DMS 273 (cell line): ENCODE results near the gene BCAR3.
"Not testable (repeated sequence)": the region's sequence is repeated elsewhere in the genome, so short reads cannot be mapped to it uniquely, and the experiment has no call there.

Source experiments
- DNase-seq: peaks from one replicate; lab custom pipeline; 2025; ENCODE audit not compliant: unreplicated experiment; lab: John Stamatoyannopoulos, UW

The BCAR3 gene

DNA sequence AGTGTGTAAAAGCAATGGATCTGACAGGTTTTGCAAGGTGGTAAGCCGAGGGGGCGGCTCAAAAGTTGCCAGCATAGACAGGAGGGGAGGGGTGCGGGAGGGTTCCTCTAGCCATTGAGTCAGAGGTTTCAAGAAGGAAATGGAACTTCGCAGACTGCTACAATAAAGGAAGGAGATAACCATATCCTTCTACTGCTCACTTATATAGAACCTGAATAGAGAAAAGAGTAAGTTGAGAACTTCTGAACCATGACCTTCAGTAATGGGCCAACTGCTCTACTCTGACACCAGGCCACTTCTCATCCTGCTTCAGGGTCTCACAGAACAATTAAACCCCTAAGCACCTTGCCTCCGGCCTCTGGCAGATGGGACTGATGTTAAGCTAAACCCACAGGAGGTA, 26.3 kb upstream of the BCAR3 start:
- no peak for DNase-seq

DNA sequence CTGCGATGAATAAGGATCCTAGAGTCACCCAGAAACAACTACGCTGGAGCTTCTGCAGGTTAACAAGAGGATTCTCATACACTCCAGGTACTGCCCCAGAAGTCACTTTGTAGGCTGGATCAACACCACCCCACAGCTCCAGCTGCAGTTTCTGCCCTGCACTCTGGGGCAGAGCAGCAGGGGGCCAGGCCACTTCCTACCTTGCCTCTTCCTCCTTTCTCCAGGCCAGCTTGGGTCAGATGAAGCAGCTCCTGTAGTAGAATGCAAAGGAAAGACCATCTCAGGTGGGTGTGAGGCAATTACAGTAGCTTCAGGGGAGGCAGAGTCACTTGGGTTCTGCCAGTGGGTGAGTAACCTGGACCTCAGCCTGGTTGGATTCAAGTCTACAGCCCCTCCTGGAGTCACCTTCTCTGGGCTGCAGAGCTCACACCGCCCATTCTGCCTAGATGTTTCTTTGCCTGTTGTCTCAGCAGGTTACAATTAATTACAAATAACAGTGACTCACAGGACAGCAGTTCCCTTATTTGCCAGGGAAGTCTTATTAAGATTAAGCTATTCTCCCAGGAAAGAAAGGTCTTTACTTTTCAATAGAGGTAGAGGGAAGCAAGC, 24.4 kb upstream of the BCAR3 start:
- DNase-seq = no peak

DNA sequence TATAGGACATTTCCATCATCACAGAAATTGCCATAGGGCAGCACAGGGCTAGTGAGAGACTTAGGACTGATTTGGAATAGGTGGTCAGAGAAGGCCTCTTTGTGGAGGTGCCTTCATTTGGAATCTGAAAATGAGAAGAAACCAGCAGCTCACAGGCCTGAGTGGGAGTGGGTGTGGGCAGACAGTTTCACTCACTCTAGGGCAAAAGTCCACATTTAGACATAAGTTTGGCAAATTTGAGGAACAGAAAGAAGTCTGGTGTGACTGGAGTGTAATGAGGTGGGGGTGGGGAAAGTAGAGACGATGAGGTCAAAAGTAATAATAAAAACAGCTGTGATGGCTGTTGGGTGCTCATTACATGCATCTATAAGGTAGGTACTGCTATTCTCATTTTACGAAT, 22.4 kb upstream of the BCAR3 start:
- no peak for DNase-seq

DNA sequence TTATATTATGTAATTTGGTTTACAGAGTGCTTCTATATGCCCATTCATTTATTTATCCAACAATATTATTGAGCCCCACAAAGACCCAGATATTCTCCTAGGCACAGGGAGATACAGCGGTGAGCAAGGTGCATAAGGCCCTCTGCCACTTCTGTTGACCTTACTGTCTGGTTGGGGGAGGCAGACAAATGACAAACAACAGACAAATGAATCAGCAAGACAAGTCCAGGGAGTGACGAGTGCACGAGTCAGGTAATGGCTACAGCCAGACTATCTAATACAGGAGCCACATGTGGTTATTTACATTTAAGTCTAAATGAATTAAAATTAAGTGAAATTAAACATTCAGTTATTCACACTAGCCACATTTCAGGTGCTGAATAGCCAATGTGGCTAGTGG, 22.0 kb upstream of the BCAR3 start:
- DNase-seq = no peak

DNA sequence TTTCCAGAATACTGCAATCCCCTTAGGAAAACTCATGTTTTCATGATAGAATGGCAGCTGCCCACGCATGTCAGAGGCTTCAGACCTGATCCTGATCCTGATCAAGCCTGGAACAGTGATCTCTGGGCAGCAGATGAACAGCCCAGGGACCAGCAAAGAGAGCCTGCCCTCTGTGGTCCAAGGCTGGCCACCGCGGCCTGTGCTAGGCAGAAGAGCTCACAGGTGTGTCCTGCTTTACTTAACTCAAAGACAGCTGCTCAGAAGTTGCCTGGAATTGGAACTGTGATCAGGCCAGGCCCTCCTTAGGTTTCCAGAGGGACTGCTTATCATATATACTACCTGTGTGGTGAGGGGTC, 21.2 kb upstream of the BCAR3 start:
- DNase-seq = no peak

DNA sequence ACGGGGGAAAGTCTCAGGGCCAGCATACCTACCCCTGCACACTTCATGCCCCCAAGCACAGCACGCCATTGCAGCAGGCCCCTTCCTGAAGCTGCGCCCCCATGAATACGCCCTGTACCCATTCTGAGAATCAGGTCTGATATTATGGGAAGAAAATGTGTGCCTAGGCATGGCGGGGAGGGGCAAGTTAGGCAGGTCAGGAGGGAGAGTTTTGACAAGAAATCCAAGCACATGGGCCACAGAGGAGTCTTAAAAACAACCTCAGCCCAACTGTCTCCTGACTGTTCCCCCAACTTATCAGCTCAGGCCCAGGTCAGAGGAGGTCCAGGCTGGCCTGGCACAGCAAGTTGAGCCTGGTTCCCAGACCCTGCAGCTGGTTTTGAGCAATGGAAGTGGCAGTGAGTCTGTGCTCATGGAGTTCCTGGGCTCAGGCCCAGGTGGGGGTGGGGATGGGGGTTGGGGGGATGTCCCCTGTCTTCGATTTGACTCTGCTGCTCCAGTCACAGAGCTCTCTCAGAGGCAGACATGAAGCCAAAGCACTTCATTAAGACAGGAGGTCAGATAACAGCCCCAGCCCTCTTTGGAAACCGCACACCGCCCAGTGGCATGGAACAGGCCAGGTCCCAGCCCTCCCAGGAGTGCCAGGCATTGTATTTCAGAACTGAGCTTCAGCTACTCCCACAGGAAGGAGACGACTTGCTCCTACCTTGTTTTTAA, 20.6 kb upstream of the BCAR3 start:
- peak; percentile 38 for DNase-seq

DNA sequence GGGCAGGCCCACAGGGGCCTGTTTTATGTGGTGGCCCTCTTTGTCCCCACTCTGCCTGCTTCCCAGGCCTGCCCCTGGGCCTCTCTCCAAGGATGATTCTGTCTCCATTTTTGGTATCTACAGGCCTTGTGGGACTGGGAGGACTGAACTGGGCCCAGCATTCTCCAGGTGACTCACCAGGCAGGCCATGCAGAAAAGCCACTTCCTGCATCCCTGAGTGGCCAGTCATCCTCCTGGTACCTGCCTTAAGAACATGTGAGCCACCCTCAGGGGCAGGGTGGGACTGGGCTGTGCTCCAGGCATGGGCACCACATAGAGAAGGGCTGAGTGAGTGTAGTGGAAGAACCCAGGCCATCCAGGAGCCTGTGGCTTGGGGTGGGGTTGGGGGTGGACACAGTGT, 20.0 kb upstream of the BCAR3 start:
- DNase-seq = no peak

DNA sequence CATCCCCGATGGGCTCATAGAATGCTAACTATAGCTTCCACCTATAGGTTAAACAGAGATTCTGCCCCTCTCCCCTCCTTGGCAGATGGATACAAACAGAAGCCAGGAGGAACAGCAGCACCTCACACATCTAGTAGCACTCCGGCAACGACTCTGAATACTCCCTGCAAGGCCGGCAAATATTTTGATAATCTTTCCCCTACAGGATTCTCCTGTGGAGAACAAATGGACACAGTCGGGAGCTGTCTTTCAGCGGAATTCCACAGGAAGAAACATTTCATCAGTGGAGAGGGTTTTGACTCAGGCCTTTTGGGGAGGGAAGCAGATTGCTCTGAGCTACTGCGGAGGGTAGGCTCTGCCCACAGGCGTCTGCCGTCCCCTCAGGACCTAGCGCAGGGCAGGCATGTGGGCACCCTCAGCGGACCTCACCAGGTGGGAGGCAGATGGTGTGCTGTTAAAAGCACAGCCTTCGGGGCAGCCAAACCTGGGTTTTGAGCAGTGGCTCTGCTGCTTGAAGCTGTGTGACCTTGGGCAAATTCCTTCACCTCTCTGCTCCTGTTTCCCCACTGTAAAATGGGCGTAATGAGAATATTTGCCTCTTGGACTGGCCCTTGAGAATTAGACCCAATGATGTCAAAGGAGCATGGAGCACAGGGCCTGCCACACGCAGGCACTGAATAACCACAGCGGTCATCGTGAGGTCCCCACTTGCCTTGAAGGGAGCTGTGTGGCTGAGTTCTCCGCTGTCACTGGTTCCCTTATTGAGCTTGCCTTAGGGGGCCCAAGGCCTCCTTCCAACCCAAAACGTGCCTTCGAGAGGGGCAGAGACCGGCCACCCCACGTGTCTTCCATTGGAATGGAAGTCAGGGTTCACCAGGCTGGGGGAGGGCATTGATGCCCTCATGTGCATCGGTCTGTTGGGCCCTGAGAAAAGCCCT, 19.2 kb upstream of the BCAR3 start:
- DNase-seq = peak; percentile 20

DNA sequence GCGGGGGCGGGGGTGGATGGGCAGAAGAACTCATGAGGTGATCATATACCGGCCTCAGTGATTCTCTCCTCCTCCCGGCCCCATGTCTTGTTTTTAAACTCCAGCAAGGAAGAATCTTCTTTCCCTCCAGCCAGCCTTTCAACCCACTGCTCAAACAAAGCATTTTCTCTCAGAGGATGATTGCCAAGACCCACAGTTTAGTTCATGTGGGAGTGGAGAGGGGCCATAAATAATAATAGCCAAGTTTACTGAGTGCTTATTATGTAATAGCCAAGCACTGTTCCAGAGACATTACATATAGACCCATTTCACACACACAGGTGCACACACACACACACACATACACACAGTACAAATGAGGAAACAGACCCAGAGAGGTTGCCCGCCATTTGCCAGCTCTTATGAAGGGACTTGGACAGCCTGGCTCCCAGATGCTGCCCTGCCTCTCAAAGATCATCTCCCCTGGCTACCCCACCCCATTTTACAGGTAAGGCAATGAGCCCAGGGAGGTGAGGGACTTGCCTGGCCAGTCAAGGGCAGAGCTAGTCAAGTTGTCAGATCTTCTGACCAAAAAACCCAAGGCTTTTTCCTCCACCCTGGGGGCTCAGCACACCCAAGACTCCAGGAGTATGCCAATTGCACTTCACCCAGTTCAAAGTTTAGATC, 18.0 kb upstream of the BCAR3 start:
- DNase-seq = no peak

DNA sequence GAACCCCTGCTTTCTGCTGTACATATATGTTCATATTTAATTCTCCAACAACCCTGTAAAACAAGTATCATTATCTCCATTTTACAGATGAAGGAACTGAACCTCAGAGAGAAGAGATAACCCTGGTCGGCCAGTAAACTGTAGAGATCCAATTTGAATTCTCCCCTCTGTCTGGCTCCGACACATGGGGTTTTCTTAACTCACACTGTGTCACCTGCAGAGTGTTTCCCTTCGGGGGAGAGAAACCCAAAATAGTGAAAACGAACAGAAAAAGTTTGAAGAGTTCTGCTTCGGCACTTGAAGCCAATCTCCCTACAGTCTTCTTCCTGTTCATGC, 17.4 kb upstream of the BCAR3 start:
- no peak for DNase-seq

DNA sequence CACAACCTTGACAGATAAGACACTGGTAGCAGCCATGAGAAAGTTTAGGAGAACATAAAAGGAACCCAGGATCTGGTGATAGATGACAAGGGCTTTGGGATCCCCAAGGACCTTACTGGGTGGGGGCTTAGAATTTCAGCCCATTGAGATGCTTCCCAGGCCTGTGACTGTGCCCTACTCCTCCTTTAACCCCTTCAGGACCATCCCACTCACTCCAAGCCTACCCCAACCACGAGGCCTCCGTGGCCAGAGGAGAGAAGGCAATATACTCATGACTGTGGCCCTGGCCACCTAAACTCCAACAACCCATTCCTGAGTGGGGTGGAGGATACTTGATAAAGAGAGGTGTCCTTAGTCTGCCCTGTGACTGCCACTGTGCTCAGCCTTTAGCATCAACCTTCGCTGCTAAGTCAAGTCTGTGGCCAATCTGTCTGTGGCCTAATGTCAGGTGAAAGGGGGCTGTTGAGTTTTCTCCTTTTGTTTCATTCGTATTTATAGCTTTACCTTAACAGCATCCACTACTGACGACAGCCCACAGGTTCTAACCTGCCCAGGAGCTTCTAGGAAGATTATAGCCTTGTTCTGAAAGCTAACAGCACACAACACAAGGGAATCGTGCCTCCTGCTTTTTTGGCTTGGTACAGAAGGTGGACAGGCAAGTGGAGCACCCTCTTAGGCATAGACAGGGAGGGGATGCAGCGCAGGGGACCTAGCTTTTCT, 16.9 kb upstream of the BCAR3 start:
- DNase-seq = no peak

DNA sequence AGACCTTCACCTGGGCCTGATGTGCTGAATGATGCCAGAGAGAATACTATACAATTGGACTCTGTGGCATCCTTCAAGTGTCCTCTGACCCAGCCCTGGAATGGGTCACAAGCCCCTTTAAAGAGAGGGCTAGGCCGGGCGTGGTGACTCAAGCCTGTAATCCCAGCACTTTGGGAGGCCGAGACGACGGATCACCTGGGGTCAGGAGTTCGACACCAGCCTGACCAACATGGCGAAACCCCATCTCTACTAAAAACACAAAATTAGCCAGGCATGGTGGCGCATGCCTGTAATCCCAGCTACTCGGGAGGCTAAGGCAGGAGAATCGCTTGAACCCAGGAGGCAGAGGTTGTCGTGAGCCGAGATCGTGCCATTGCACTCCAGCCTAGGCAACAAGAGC, 15.9 kb upstream of the BCAR3 start:
- not testable (repeated sequence) for DNase-seq

DNA sequence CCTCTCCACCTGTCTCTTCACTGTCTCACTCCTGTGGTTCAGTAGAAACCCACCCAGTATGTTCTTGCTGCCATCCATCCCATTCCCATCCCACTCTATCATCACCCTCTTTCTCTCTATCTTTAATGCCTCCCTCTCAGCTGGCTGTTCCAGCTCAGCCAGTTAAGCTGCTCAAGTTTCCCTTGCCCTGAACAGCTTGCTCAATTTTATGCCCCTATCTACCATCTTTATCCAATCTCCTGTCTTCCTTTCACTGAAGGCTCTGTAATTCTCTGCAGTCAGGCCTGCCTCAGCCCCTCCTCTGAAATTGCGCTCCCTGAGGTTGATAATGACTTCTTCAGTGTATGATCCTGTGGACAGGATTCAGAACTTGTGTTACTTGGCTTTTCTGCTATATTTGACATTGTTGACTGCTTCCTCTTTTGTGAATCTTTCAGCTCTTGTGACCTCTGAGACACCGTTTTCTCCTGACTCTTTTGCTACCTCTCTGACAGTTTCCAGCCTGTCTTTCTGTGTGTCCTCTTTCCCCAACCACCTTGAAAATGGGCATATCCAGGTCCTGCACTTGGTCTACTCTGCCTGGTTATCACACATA, 13.9 kb upstream of the BCAR3 start:
- DNase-seq = no peak

DNA sequence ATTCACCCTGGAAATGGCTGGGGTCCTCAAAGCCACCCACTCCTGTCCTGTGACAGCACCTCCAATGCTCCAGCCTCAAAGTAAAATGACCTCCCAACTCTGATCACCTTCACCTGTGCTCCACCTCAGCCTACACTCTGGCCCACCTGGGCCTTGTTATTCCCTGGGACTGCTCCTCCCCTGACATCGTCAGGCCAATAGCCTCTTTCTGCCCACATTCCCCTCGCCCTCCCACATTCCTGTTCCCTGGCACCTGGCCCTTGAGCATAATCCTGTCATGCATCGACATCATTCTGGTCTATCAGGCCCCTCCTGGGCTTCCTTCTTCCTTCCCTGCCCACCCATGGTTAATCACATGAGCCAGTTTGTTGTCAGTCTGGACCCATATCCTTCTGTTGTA, 13.2 kb upstream of the BCAR3 start:
- no peak for DNase-seq

DNA sequence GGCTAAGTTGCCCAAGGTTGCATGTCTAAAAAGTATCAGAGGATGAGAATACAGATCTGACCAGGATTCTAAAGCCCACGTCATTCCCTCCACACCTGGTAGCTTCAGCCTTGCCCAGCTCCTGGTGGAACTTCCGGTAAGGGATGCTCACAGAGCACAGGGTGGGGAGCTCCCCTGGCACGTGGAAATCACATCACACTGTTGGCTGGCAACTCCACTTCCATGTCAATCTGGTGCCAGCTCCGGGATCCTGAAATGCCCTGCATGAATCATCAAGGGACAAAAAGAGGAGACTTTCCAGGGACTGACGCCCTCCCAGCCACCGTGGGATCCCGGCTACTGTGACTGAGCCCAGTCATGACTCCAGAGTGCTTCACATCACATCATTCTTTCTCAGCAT, 12.4 kb upstream of the BCAR3 start:
- no peak for DNase-seq

DNA sequence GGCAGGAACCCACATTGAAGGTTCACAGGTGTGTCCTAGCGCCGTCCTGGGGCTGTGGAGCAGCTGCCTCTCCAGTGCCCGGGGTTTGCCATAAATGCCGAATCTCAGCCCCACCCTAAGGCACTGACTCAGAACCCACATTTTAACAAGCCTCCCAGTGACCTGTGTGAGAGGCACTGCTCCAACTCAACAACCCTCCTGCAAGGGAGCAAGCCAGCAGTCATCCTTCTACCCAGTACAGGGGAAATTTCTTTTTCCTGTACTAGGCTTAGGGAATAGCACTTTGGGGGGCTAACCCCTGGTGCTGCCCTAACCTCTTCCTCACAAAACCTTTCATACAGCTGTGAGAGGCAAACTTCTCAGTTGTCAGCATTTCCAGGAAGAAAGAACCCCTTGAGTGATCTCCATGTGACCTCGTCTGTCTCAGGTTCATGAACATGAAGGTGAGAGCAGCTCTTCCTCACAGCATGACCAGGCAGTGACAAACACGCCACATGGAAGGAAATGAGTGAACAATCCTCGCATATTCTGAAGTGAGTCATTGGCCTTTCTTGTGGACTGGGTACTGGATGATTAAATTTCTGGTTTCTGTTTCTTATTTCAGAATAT, 11.4 kb upstream of the BCAR3 start:
- DNase-seq = no peak

DNA sequence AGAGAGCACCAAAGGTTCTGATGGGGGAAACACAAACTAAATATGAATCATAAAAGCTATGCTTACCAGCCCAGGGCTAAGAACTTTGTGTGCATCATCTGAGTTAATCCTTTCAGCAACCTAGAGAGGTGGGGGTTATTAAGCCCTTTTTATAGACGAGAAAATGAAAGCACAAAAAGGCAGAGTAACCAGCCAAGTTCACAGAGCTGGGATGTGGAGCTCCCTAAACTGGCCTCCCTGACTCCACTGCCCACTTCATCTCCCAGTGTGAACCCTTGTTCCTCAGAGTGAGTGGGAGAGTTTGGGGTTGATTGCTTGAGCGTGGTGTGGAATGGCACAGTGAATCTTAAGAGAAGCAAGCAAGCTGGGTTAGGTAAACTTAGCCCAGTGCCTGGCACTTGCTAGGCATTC, 10.8 kb upstream of the BCAR3 start:
- DNase-seq = no peak

DNA sequence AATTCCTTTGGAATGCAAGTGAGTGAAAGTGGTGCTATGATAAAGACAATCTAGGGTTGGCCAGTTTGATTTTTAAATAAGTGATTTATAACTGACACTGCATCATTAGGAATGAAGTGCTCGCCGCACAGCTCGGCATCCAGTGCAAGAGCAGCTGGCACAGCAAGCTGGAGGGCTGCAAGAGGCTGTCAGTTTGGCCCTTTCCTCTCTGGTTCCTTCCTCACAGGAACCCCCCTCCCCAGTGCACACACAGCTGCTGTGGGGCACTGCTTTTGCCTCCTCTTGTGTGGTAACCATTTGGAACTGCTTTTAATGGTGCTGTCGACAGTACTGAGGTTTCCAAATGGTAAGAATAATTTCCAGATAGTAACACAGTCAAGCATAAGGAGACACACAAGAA, 10.4 kb upstream of the BCAR3 start:
- DNase-seq = peak; percentile 66

DNA sequence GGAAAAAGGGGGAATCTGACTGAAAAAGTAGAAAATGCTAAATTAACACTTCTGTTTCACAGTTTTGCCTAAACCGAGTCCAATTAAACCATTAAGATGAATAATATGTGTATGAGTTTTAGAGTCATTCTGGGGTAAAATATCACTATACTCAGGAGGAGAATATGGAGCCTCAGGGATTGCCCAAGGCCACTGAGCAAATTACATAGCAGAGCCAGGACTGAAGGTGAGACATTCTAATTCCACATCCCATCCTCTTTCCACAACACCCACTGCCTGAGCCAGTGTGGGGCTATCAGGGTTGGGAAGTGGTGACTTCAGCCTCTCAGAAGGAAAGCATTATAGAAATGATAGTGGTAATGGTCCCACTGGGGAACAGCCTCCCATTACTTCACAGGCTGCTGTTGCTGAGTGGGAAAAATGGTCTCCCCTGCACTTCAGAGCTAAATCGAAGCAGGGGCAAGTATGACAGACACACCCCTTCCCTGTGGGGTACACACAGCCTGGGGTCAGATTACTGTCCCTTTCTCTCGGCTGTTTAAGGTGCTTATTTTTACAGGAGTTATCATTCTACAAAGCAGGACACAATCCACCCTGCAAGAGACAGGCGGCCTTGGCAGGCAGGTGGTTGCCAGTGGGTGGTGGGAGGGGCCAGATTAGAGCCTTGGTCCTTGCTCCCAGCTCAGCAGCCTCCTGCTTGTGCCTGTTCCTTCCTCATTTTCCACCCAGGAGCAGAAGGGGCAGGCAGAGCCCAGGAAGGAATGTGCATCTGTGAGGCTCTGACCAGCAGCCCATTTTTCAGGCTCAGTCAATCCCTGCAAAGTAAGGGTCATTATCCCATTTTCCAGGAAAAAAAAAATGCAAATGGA, 9.5 kb upstream of the BCAR3 start:
- DNase-seq = peak; percentile 24
